PC-9 (cell line): ENCODE results near the gene NFIX.

Experiments used
- CTCF ChIP-seq: fragments of 200-600 bp; sonication (generic); conservative IDR thresholded peaks from 2 replicates; pipeline ENCODE4 v1.6.1; 2017; ENCODE audit warnings: mixed run types, antibody characterized with exemption, mild to moderate bottlenecking, moderate library complexity
- EZH2 ChIP-seq: fragments of 200-600 bp; sonication (generic); IDR thresholded peaks from 2 replicates; pipeline ENCODE4 v1.8.0; 2017; ENCODE audit warnings: antibody characterized with exemption, low read depth

- no peak for TF ChIP-seq CTCF
- TF ChIP-seq EZH2, result no peak
Measured at GRCh38 chr19:13016628-13017305, 21.5 kb downstream of the NFIX start.
